GM12878 (cell line): ENCODE results near the gene LRRFIP2. TPM values are rescaled to one million over a fixed set of nuclear protein-coding genes. Genes with fewer than 3 reads are reported as not detected.

Experiments
- ATAC-seq: fragments of 200-7000 bp; cut with Tn5 transposase; 3 replicates; pipeline ENCODE4 v1.9.1; 2020; ENCODE audit warnings: mild to moderate bottlenecking, moderate library complexity
- BruUV-seq: library from RNA; stranded (reverse); fragments of 400-500 nt; replicated peaks from 2 replicates; lab custom pipeline; 2021; lab: Mats Ljungman, UMichigan
- CTCF ChIA-PET: fragments of 300-600 bp; sonication (Branson Sonifier 250); formaldehyde crosslinking; extraction: SDS; loops from one replicate; lab custom pipeline; 2021; ENCODE audit warnings: inconsistent platforms; lab: Yijun Ruan, JAX
- POLR2A ChIA-PET: fragments of 350-600 bp; formaldehyde crosslinking; extraction: SDS; loops from one replicate; lab custom pipeline; 2021; ENCODE audit warnings: inconsistent platforms; lab: Charles Lee
- RAD21 ChIA-PET: fragments of 300-600 bp; sonication (Branson Sonifier 250); formaldehyde crosslinking; loops from one replicate; lab custom pipeline; 2023; ENCODE audit warnings: antibody characterized with exemption; ENCODE audit not compliant: unreplicated experiment; lab: Charles Lee
- SMC1A ChIA-PET: fragments of 300-600 bp; sonication (Branson Sonifier 250); formaldehyde crosslinking; loops from one replicate; lab custom pipeline; 2023; ENCODE audit not compliant: unreplicated experiment, uncharacterized antibody; lab: Charles Lee
- DNase-seq: peaks from one replicate; pipeline ENCODE4 v3.0.0-alpha.2; 2011; ENCODE audit warnings: low read depth, low spot score
- FAIRE-seq: peaks from 3 replicates; lab custom pipeline; 2011; peaks lifted over from hg19 to GRCh38; lab: Jason Lieb, UNC
- H2AFZ ChIP-seq: 2 replicates; pipeline ENCODE4 v1.6.0; 2011; ENCODE audit warnings: low read depth, low read length, control low read depth; ENCODE audit not compliant: control insufficient read depth
- H3K27ac ChIP-seq: 2 replicates; pipeline ENCODE4 v1.5.1; 2011; ENCODE audit warnings: control low read depth; ENCODE audit not compliant: control insufficient read depth, insufficient read depth
- H3K27me3 ChIP-seq, 2 experiments: replicated peaks in 1 of 2; 2 replicates each; pipeline versions ENCODE4 v1.6.0 to v1.6.1; 2011; ENCODE audit warnings: low read length in 1 of 2; ENCODE audit not compliant: control insufficient read depth in 2 of 2, insufficient read depth in 2 of 2
- H3K36me3 ChIP-seq, 2 experiments: 2 replicates each; pipeline ENCODE4 v1.5.1; 2011; ENCODE audit warnings: low read length in 1 of 2; ENCODE audit not compliant: control insufficient read depth in 2 of 2, insufficient read depth in 2 of 2
- H3K4me1 ChIP-seq: 2 replicates; pipeline ENCODE4 v1.6.1; 2011; ENCODE audit warnings: mild to moderate bottlenecking, low read length, moderate library complexity, mixed read lengths; ENCODE audit not compliant: control insufficient read depth, insufficient read depth
- H3K4me2 ChIP-seq: 2 replicates; pipeline ENCODE4 v1.6.0; 2011; ENCODE audit warnings: control low read depth; ENCODE audit not compliant: control insufficient read depth, insufficient read depth
- H3K4me3 ChIP-seq: fragments of 200-600 bp; sonication (generic); 2 replicates; pipeline ENCODE4 v1.5.1; 2016
- H3K79me2 ChIP-seq: 2 replicates; pipeline ENCODE4 v1.6.0; 2011; ENCODE audit warnings: low read length; ENCODE audit not compliant: control insufficient read depth, insufficient read depth
- H3K9ac ChIP-seq: 2 replicates; pipeline ENCODE4 v1.8.0; 2011; ENCODE audit warnings: low read length, control low read depth, mixed read lengths; ENCODE audit not compliant: control insufficient read depth, insufficient read depth
- H3K9me3 ChIP-seq: replicated peaks from 3 replicates; pipeline ENCODE4 v1.5.1; 2011; ENCODE audit warnings: mild to moderate bottlenecking, low read length; ENCODE audit not compliant: control insufficient read depth, insufficient read depth
- H4K20me1 ChIP-seq: 2 replicates; pipeline ENCODE4 v1.6.0; 2011; ENCODE audit not compliant: control insufficient read depth, insufficient read depth
- ATF3 ChIP-seq: IDR thresholded peaks from 2 replicates; pipeline ENCODE4 v1.6.1; 2011; ENCODE audit warnings: low read depth, mild to moderate bottlenecking, low read length, moderate library complexity, borderline replicate concordance; ENCODE audit errors: extremely low read depth
- CBX3 ChIP-seq: fragments of 200-600 bp; sonication (generic); IDR thresholded peaks from 2 replicates; pipeline ENCODE4 v1.6.1; 2016; ENCODE audit warnings: low read depth, borderline replicate concordance
- CBX5 ChIP-seq: sonication (generic); IDR thresholded peaks from 2 replicates; pipeline ENCODE4 v1.6.1; 2016; ENCODE audit warnings: low read depth, moderate library complexity, mild to moderate bottlenecking, inconsistent platforms
- CHD4 ChIP-seq: fragments of 200-600 bp; sonication (generic); IDR thresholded peaks from 2 replicates; pipeline ENCODE4 v1.6.1; 2016; ENCODE audit warnings: mild to moderate bottlenecking
- E4F1 ChIP-seq: fragments of 450-650 bp; IDR thresholded peaks from 2 replicates; pipeline ENCODE4 v1.6.1; 2018; ENCODE audit warnings: borderline replicate concordance, mild to moderate bottlenecking; ENCODE audit not compliant: partially characterized antibody
- IKZF2 ChIP-seq, 2 experiments: fragments of 450-650 bp; IDR thresholded peaks; 2 replicates each; pipeline ENCODE4 v1.6.1; 2017; ENCODE audit warnings: mild to moderate bottlenecking in 2 of 2, moderate library complexity in 2 of 2
- JUND ChIP-seq: IDR thresholded peaks from 2 replicates; pipeline ENCODE4 v1.6.1; 2012; ENCODE audit warnings: low read depth, mild to moderate bottlenecking, low read length, improper control_type of control experiment, moderate library complexity
- MYC ChIP-seq: IDR thresholded peaks from 2 replicates; pipeline ENCODE4 v1.6.1; 2011; ENCODE audit warnings: mild to moderate bottlenecking, low read length, moderate library complexity, inconsistent platforms; ENCODE audit not compliant: insufficient read depth, insufficient replicate concordance, insufficient read length, severe bottlenecking
- NKRF ChIP-seq: fragments of 450-650 bp; conservative IDR thresholded peaks from 2 replicates; pipeline ENCODE4 v1.6.1; 2017; ENCODE audit warnings: mild to moderate bottlenecking, moderate library complexity
- NR2F1 ChIP-seq: fragments of 450-650 bp; conservative IDR thresholded peaks from 2 replicates; pipeline ENCODE4 v1.6.1; 2017; ENCODE audit warnings: mild to moderate bottlenecking
- PAX5 ChIP-seq: IDR thresholded peaks from 2 replicates; pipeline ENCODE4 v1.6.1; 2011; ENCODE audit warnings: low read depth, low read length, borderline replicate concordance
- PAX8 ChIP-seq: fragments of 450-650 bp; IDR thresholded peaks from 2 replicates; pipeline ENCODE4 v1.6.1; 2017; ENCODE audit warnings: mild to moderate bottlenecking, moderate library complexity
- PRDM15 ChIP-seq: fragments of 450-650 bp; formaldehyde crosslinking; IDR thresholded peaks from 2 replicates; pipeline ENCODE4 v1.4.0; 2020; ENCODE audit warnings: mild to moderate bottlenecking, moderate library complexity
- RAD51 ChIP-seq: fragments of 450-650 bp; IDR thresholded peaks from 2 replicates; pipeline ENCODE4 v1.6.1; 2016; ENCODE audit warnings: moderate library complexity, mild to moderate bottlenecking, inconsistent platforms
- WGBS: methylation state at CpG from one replicate; pipeline ENCODE4 v1.1.6; 2016; ENCODE audit warnings: low lambda C conversion rate; ENCODE audit not compliant: insufficient replicate concordance, insufficient coverage; ENCODE audit errors: missing lambda C conversion rate; 5-methylcytosine and 5-hydroxymethylcytosine counted together
- in situ Hi-C: fragments of 300-500 bp; cut with MboI; formaldehyde crosslinking; loops from 9 replicates; pipeline ENCODE4 v1.14.3; 2018; ENCODE audit warnings: mixed read lengths
- intact Hi-C: fragments of 100-400 bp; cut with micrococcal nuclease; formaldehyde crosslinking; loops from one replicate; pipeline ENCODE4 v1.14.2; 2022; ENCODE audit not compliant: unreplicated experiment
- polyA plus RNA-seq, 11 experiments: library from polyadenylated mRNA; depleted of rRNA in 4 of 11; unstranded in 6 of 11; stranded (reverse) in 5 of 11; fragments of >200 nt; fragmentation: Nextera tagmentation in 4 of 11; fragmentation: Illumina TruSeq in 1 of 11; extraction: Ambion mirVana in 4 of 11; extraction: Trizol in 1 of 11; gene quantifications; 1 replicate in 1 of 11; 2 replicates in 10 of 11; pipeline versions ENCODE4 v1.2.1 to v1.2.3, GENCODE V29; 2011 to 2016; ENCODE audit warnings: inconsistent platforms in 2 of 11, missing spikeins in 2 of 11, low read depth in 1 of 11
- total RNA-seq, 4 experiments: library from RNA; depleted of rRNA in 3 of 4; stranded (reverse); fragments of >200 nt in 3 of 4; fragmentation: Illumina TruSeq in 1 of 4; extraction: Trizol in 1 of 4; gene quantifications; 2 replicates each; pipeline versions ENCODE4 v1.2.1 to v1.2.3, GENCODE V29; 2013 to 2021

The LRRFIP2 gene
- total and polyA plus RNA-seq, 10 of the 15 experiments (the other 5 are each of a cell fraction or from before 2014, with no cell fraction given) = 9.7 to 46.9 (median 38.1) TPM

GRCh38 chr3:37219266-37219665, 44.9 kb upstream of the LRRFIP2 start (continued):
- TF ChIP-seq E4F1 = no peak
- TF ChIP-seq NR2F1 = no peak
- TF ChIP-seq CHD4 = no peak
- TF ChIP-seq CBX3 = no peak
- TF ChIP-seq MYC = no peak
- no peak for TF ChIP-seq JUND
- TF ChIP-seq NKRF = no peak

- no peak for FAIRE-seq
- Histone ChIP-seq H3K9ac (no peak overlapping the region), H3K36me3 (no peaks in the 10 kb centered on the region), H3K4me2 (no peak overlapping the region), H3K27me3 (no peaks in the 10 kb centered on the region), H2AFZ (no peak overlapping the region), H3K9me3 (no peaks in the 10 kb centered on the region; the same call in 2 of the 3 replicates), H3K79me2 (no peaks in the 10 kb centered on the region), H4K20me1 (no peaks in the 10 kb centered on the region; the same call in 1 of the 2 replicates), H3K4me3 (no peak overlapping the region), H3K4me1 (no peaks in the 10 kb centered on the region), H3K27ac (no peak overlapping the region)
- intact Hi-C loops = loop anchor here (10.0 kb wide), 1 partner anchor 423 kb away; no protein-coding TSS in a partner anchor
- ChIA-PET CTCF (interaction anchor here (0.9 to 6.5 kb wide), 4 partner anchors 7 to 260 kb away, joined by 3 to 51 read pairs (median 6); no protein-coding TSS in a partner anchor), POLR2A (no interaction called here), RAD21 (interaction anchor here (1.0 kb wide), 1 partner anchor 193 kb away, joined by 3 read pairs; no protein-coding TSS in a partner anchor), SMC1A (interaction anchor here (0.6 kb wide), 1 partner anchor 240 kb away, joined by 3 read pairs; no protein-coding TSS in a partner anchor)
- no TSS peak for BruUV-seq
- 95% methylated on average over 1 of the region's 1 CpG for WGBS
- in situ Hi-C loops = no loop called here
- ATAC-seq = no peak
- no peak for DNase-seq
- no peak for TF ChIP-seq PAX5
- no peak for TF ChIP-seq ATF3
- no peak for TF ChIP-seq PRDM15
- TF ChIP-seq CBX5 = no peak
- TF ChIP-seq IKZF2 (IDR thresholded peaks at IDR 0.05) = no peak
- no peak for TF ChIP-seq PAX8
- TF ChIP-seq RAD51 = no peak
Measured at GRCh38 chr3:37218206-37218605, 43.8 kb upstream of the LRRFIP2 start.
